Measurements from ENCODE around the gene TMEM135. TPM values are rescaled to one million over a fixed set of nuclear protein-coding genes. Genes with fewer than 3 reads are reported as not detected.
A peak's percentile ranks its signal among the peaks of the same experiment; 100 is the strongest.
"Not testable (repeated sequence)": the region's sequence is repeated elsewhere in the genome, so short reads cannot be mapped to it uniquely, and the experiment has no call there.

TMEM135 gene
- total RNA-seq, 4 donors from 2014 or later, result 13.1 to 123 (median 19.1) TPM

- Histone ChIP-seq H3K4me1 (peaks cover 0 to 20% (median 1%) of the 10 kb centered on the region in 4 donors), H3K9me3 (no peaks in the 10 kb centered on the region), H3K4me3 (no peak overlapping the region), H3K27me3 (no peaks in the 10 kb centered on the region), H3K36me3 (no peaks in the 10 kb centered on the region), H3K27ac (no peak overlapping the region)
- in situ Hi-C loops (cut with MboI; ENCODE audit: low pct_ligation_motif_present in 1 of 4, low pct_unique_long_range_greater_than_20kb in 1 of 4, low sequenced_read_pairs in 3 of 4), result no loop called here
- TF ChIP-seq, protein P1, sequence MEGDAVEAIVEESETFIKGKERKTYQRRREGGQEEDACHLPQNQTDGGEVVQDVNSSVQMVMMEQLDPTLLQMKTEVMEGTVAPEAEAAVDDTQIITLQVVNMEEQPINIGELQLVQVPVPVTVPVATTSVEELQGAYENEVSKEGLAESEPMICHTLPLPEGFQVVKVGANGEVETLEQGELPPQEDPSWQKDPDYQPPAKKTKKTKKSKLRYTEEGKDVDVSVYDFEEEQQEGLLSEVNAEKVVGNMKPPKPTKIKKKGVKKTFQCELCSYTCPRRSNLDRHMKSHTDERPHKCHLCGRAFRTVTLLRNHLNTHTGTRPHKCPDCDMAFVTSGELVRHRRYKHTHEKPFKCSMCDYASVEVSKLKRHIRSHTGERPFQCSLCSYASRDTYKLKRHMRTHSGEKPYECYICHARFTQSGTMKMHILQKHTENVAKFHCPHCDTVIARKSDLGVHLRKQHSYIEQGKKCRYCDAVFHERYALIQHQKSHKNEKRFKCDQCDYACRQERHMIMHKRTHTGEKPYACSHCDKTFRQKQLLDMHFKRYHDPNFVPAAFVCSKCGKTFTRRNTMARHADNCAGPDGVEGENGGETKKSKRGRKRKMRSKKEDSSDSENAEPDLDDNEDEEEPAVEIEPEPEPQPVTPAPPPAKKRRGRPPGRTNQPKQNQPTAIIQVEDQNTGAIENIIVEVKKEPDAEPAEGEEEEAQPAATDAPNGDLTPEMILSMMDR (IDR thresholded peaks at IDR 0.05), result no peak
- no peak for TF ChIP-seq POLR2A (IDR thresholded peaks at IDR 0.05)
- TF ChIP-seq POLR2AphosphoS5 (IDR thresholded peaks at IDR 0.05), result no peak
- TF ChIP-seq EP300 (IDR thresholded peaks at IDR 0.05; ENCODE audit: low read depth), result no peak
- intact Hi-C loops (cut with DNase I; ENCODE audit: low total_unique reads), result no loop called here
- 58 to 67% methylated on average over 2 of the region's 2 CpGs for WGBS, 2 donors (ENCODE audit: low coverage in 1 of 2)
- no peak for DNase-seq
These were observed 229.0 kb downstream of the TMEM135 start for GRCh38 chr11:87266751-87267150.

- H3K36me3 ChIP-seq; intact Hi-C loops (cut with DNase I; ENCODE audit: low total_unique reads); H3K4me3 ChIP-seq; H3K27ac ChIP-seq; H3K4me1 ChIP-seq; H3K9me3 ChIP-seq; DNase-seq; H3K27me3 ChIP-seq: not testable (repeated sequence)
- WGBS, 2 donors (ENCODE audit: low coverage in 1 of 2), result 80 to 96% methylated on average over 1 to 4 of the region's 4 CpGs
- in situ Hi-C loops (cut with MboI; ENCODE audit: low pct_ligation_motif_present in 1 of 4, low pct_unique_long_range_greater_than_20kb in 1 of 4, low sequenced_read_pairs in 3 of 4), result loop anchor here in 1 of 4 donors (10.0 kb wide), 1 partner anchor 327 kb away; no protein-coding TSS in a partner anchor
These were observed 234.2 kb downstream of the TMEM135 start for GRCh38 chr11:87271951-87272350.

GRCh38 chr11:87275176-87275575 lies 237.4 kb downstream of the TMEM135 start:
- intact Hi-C loops (cut with DNase I; ENCODE audit: low total_unique reads) (no loop called here), in situ Hi-C loops (cut with MboI; ENCODE audit: low pct_ligation_motif_present in 1 of 4, low pct_unique_long_range_greater_than_20kb in 1 of 4, low sequenced_read_pairs in 3 of 4) (loop anchor here in 1 of 4 donors (10.0 kb wide), 1 partner anchor 330 kb away; no protein-coding TSS in a partner anchor)
- DNase-seq, result no peak
- H3K9me3 ChIP-seq, result no peaks in the 10 kb centered on the region
- TF ChIP-seq POLR2AphosphoS5 (IDR thresholded peaks at IDR 0.05), result no peak
- TF ChIP-seq, protein P1 (IDR thresholded peaks at IDR 0.05), result no peak
- TF ChIP-seq POLR2A (IDR thresholded peaks at IDR 0.05), result no peak
- no peak for TF ChIP-seq EP300 (IDR thresholded peaks at IDR 0.05; ENCODE audit: low read depth)
- no peaks in the 10 kb centered on the region for H3K4me1 ChIP-seq
- no peaks in the 10 kb centered on the region for H3K27me3 ChIP-seq
- no peak overlapping the region for H3K27ac ChIP-seq
- no peak overlapping the region for H3K4me3 ChIP-seq
- 69 to 86% methylated on average over 1 of the region's 1 CpG for WGBS, 2 donors (ENCODE audit: low coverage in 1 of 2)
- H3K36me3 ChIP-seq, result no peaks in the 10 kb centered on the region

DNA sequence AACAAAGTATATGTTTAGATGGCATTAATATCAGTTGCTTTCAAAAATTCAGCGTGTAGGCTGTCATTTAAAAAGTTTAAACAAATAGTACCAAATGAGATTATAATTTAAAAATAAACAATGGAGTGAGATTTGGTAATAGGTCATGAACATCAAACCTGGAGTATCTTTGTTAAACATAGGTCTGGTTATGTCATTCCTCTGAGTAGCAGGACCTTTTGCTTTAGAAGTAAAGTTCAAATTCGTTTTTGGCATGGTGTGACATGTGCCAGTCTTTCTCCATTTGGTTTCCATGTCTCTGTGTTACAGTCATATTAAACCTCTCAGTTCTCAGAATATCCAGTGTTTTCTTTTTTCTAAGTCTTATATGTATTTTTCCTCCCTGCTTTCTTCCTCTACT lies 242.4 kb downstream of the TMEM135 start:
- DNase-seq, result no peak
- 62 to 63% methylated on average over 2 of the region's 2 CpGs for WGBS, 2 donors (ENCODE audit: low coverage in 1 of 2)
- H3K4me1 ChIP-seq, result peaks cover 0 to 12% (median 2%) of the 10 kb centered on the region in 4 donors
- TF ChIP-seq POLR2AphosphoS5 (IDR thresholded peaks at IDR 0.05) (no peak), EP300 (IDR thresholded peaks at IDR 0.05; ENCODE audit: low read depth) (no peak), POLR2A (IDR thresholded peaks at IDR 0.05) (no peak)
- TF ChIP-seq, protein P1 (IDR thresholded peaks at IDR 0.05), result no peak
- no peak overlapping the region for H3K27ac ChIP-seq
- intact Hi-C loops (cut with DNase I; ENCODE audit: low total_unique reads), result no loop called here
- H3K9me3 ChIP-seq, result no peaks in the 10 kb centered on the region
- in situ Hi-C loops (cut with MboI; ENCODE audit: low pct_ligation_motif_present in 1 of 4, low pct_unique_long_range_greater_than_20kb in 1 of 4, low sequenced_read_pairs in 3 of 4), result loop anchor here in 1 of 4 donors (10.0 kb wide), 1 partner anchor 335 kb away; no protein-coding TSS in a partner anchor
- H3K36me3 ChIP-seq, result no peaks in the 10 kb centered on the region
- no peaks in the 10 kb centered on the region for H3K27me3 ChIP-seq
- no peak overlapping the region for H3K4me3 ChIP-seq

GRCh38 chr11:87281496-87281895 lies 243.8 kb downstream of the TMEM135 start:
- no peak overlapping the region for H3K4me3 ChIP-seq
- H3K27ac ChIP-seq, result no peak overlapping the region
- H3K4me1 ChIP-seq, result peaks cover 0 to 12% (median 2%) of the 10 kb centered on the region in 4 donors
- no peaks in the 10 kb centered on the region for H3K9me3 ChIP-seq
- no peak for TF ChIP-seq EP300 (IDR thresholded peaks at IDR 0.05; ENCODE audit: low read depth)
- TF ChIP-seq, protein P1 (IDR thresholded peaks at IDR 0.05), result peak in 2 of 5 experiments; percentile 6 to 15
- intact Hi-C loops (cut with DNase I; ENCODE audit: low total_unique reads) (no loop called here), in situ Hi-C loops (cut with MboI; ENCODE audit: low pct_ligation_motif_present in 1 of 4, low pct_unique_long_range_greater_than_20kb in 1 of 4, low sequenced_read_pairs in 3 of 4) (loop anchor here in 1 of 4 donors (10.0 kb wide), 1 partner anchor 337 kb away; no protein-coding TSS in a partner anchor)
- no peaks in the 10 kb centered on the region for H3K27me3 ChIP-seq
- no peaks in the 10 kb centered on the region for H3K36me3 ChIP-seq
- WGBS, 2 donors (ENCODE audit: low coverage in 1 of 2), result 46 to 56% methylated on average over 3 of the region's 3 CpGs
- no peak for DNase-seq

All from transverse colon (tissue), 4 donors.